BE2C (cell line): Measurements from ENCODE around the gene PLAU.
A peak's percentile ranks its signal among the peaks of the same experiment; 100 is the strongest.

ENCODE experiments used
- DNase-seq: peaks from one replicate; pipeline ENCODE4 v3.0.0-alpha.2; 2020
- H3K27me3 ChIP-seq: fragments of 250-450 bp; sonication (Bioruptor Pico); 2 replicates; pipeline ENCODE4 v1.5.1; 2020; ENCODE audit warnings: mild to moderate bottlenecking
- H3K36me3 ChIP-seq: fragments of 250-450 bp; sonication (Bioruptor Pico); 2 replicates; pipeline ENCODE4 v1.5.1; 2020; ENCODE audit warnings: mild to moderate bottlenecking
- H3K4me1 ChIP-seq: fragments of 250-450 bp; sonication (Bioruptor Pico); 2 replicates; pipeline ENCODE4 v1.5.1; 2020
- H3K4me3 ChIP-seq: 2 replicates; pipeline ENCODE4 v1.5.1; 2011; ENCODE audit warnings: low read depth, low read length
- H3K9me3 ChIP-seq: fragments of 250-450 bp; sonication (Bioruptor Pico); 2 replicates; pipeline ENCODE4 v1.5.1; 2020
- CTCF ChIP-seq: IDR thresholded peaks from 2 replicates; pipeline ENCODE4 v1.5.1; 2012; ENCODE audit warnings: mild to moderate bottlenecking, low read depth, low read length

Gene PLAU

GRCh38 chr10:73871295-73872189 is 39.4 kb upstream of the PLAU start:
- H3K9me3 ChIP-seq, result no peaks in the 10 kb centered on the region
- no peak for DNase-seq
- no peaks in the 10 kb centered on the region for H3K27me3 ChIP-seq
- H3K4me1 ChIP-seq, result peaks cover 13% of the 10 kb centered on the region
- H3K4me3 ChIP-seq, result peak overlapping the region; percentile 33
- peaks cover 17% of the 10 kb centered on the region for H3K36me3 ChIP-seq
- no peak for TF ChIP-seq CTCF

DNA sequence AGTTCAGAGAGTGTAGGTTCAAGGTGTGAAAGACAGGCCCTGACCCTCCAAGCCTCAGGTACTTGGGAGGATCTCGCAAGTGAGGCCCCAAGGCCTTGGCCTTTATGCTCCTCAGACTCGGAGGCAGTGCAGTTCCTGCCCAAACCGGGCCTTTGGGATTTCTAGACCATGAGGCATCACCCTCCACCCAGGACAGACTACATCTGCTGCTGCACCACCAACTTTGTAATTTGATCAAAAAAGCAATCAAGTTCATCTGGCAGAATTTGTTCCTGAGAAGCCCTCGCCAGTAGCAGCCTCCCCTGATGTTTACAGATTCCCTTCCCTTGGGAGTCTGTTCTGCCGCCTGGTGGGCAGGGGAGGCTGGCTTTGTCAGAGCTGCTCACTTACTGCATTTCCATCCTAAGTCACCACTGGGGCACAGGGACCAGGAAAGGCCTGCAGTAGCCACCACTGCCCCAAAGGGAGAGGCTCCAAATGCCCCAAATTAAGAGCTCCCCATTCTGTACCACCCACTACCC is 38.7 kb upstream of the PLAU start:
- Histone ChIP-seq H3K4me1 (peaks cover 13% of the 10 kb centered on the region), H3K36me3 (peaks cover 17% of the 10 kb centered on the region), H3K27me3 (no peaks in the 10 kb centered on the region), H3K9me3 (no peaks in the 10 kb centered on the region), H3K4me3 (peak overlapping the region; percentile 58)
- peak; percentile 84 for DNase-seq
- peak; percentile 72 for TF ChIP-seq CTCF

- peak overlapping the region; percentile 58 for H3K4me3 ChIP-seq
- H3K27me3 ChIP-seq, result no peaks in the 10 kb centered on the region
- H3K36me3 ChIP-seq, result peaks cover 13% of the 10 kb centered on the region
- no peak for DNase-seq
- TF ChIP-seq CTCF, result no peak
- peaks cover 13% of the 10 kb centered on the region for H3K4me1 ChIP-seq
- no peaks in the 10 kb centered on the region for H3K9me3 ChIP-seq
Measured at GRCh38 chr10:73873142-73873837, 37.6 kb upstream of the PLAU start.

GRCh38 chr10:73873838-73874215 is 37.1 kb upstream of the PLAU start:
- no peak for DNase-seq
- no peaks in the 10 kb centered on the region for H3K27me3 ChIP-seq
- H3K36me3 ChIP-seq, result peaks cover 13% of the 10 kb centered on the region
- H3K9me3 ChIP-seq, result no peaks in the 10 kb centered on the region
- H3K4me1 ChIP-seq, result peaks cover 13% of the 10 kb centered on the region
- no peak for TF ChIP-seq CTCF
- peak overlapping the region; percentile 56 for H3K4me3 ChIP-seq

DNA sequence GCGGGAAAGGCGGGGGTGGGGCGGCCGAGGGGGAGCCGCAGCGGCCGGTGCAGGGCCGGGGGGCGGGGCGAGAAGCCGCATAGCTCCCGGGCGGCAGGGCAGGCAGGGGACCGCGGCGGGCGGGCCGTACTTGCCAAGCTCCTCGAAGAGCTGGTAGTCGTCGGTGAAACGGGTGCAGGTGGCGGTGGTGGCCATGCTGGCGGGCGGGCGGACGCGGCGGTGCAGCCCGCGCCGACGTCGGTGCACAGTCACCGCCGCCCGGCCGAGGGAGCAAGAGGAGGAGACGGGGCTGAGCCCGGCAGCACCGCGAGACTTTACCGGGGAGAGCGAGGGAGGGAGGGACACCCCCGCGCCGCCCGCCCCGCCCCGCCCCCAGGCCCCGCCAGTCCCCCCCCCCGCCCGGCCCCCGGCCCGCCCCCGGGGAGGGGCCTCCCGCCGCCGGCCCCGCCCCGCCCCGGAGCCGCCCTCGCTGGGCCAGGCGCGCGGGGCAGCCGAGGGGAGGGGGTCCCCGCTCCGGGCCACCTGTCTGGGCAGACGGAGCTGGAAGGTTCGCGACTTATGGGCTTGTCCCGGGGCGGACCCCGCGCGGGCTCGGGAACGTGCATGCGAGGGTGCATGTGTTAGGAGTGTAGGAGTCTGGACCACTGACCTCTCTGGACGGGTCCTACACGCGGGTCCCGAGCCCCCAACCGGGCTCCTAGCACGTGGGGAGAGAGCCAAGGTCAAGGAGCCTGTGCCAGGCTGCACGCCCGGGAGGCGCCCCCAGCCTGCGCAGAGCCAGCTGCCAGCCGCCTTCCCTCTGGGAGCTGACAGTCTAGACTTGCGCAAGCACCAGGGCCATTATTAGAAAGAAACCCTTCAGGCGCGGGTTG is 36.4 kb upstream of the PLAU start, which contains the start of gene CAMK2G:
CAMK2G (minus strand) TSS at position 289 of the 872 bp plus-strand sequence; CDS start at position 195, 94 bp downstream.
- peak within 1 kb of the TSS; percentile 59 for H3K4me3 ChIP-seq
- no peaks in the 10 kb centered on the region for H3K27me3 ChIP-seq
- no peaks in the 10 kb centered on the region for H3K9me3 ChIP-seq
- peak; percentile 86 for DNase-seq
- peaks cover 13% of the 10 kb centered on the region for H3K36me3 ChIP-seq
- peaks cover 13% of the 10 kb centered on the region for H3K4me1 ChIP-seq
- no peak for TF ChIP-seq CTCF
